NCI-H1417 treated with DMSO at 0.1 percent for 48 hours (cell line): Measurements from ENCODE around the gene GPR35.
"Not testable (repeated sequence)": the region's sequence is repeated elsewhere in the genome, so short reads cannot be mapped to it uniquely, and the experiment has no call there.

Experiments
- DNase-seq: peaks from one replicate; lab custom pipeline; 2025; lab: John Stamatoyannopoulos, UW

The GPR35 gene

GRCh38 chr2:240639566-240639965 is 14.3 kb downstream of the GPR35 start:
- DNase-seq: no peak

GRCh38 chr2:240640939-240641338 is 15.7 kb downstream of the GPR35 start:
- no peak for DNase-seq

GRCh38 chr2:240642061-240642805 is 17.0 kb downstream of the GPR35 start:
- DNase-seq: no peak

- DNase-seq: no peak
Measured at GRCh38 chr2:240642806-240643092, 17.5 kb downstream of the GPR35 start.

GRCh38 chr2:240643093-240643810 is 18.0 kb downstream of the GPR35 start:
- no peak for DNase-seq

- no peak for DNase-seq
Measured at GRCh38 chr2:240643811-240644150, 18.5 kb downstream of the GPR35 start.

GRCh38 chr2:240644171-240644651 is 18.9 kb downstream of the GPR35 start:
- DNase-seq: no peak

- no peak for DNase-seq
Measured at GRCh38 chr2:240644859-240645301, 19.6 kb downstream of the GPR35 start.

GRCh38 chr2:240645346-240645745 is 20.1 kb downstream of the GPR35 start:
- no peak for DNase-seq

- no peak for DNase-seq
Measured at GRCh38 chr2:240645801-240646175, 20.5 kb downstream of the GPR35 start.

GRCh38 chr2:240646176-240646899 is 21.1 kb downstream of the GPR35 start:
- DNase-seq: no peak

- no peak for DNase-seq
Measured at GRCh38 chr2:240646900-240647502, 21.7 kb downstream of the GPR35 start.

GRCh38 chr2:240647503-240648154 is 22.3 kb downstream of the GPR35 start:
- DNase-seq: no peak

GRCh38 chr2:240648155-240648649 is 22.9 kb downstream of the GPR35 start:
- no peak for DNase-seq

GRCh38 chr2:240648650-240649275 is 23.5 kb downstream of the GPR35 start:
- no peak for DNase-seq

- DNase-seq: no peak
Measured at GRCh38 chr2:240649331-240649730, 24.1 kb downstream of the GPR35 start.

- no peak for DNase-seq
Measured at GRCh38 chr2:240650254-240650965, 25.1 kb downstream of the GPR35 start.

- no peak for DNase-seq
Measured at GRCh38 chr2:240651185-240651584, 25.9 kb downstream of the GPR35 start.

GRCh38 chr2:240655931-240656886 is 30.9 kb downstream of the GPR35 start:
- DNase-seq: no peak

- DNase-seq: not testable (repeated sequence)
Measured at GRCh38 chr2:240659883-240660282, 34.6 kb downstream of the GPR35 start.
